Ammon's horn (tissue), 1 donor: ENCODE data around the gene ULBP1.
"Not testable (repeated sequence)": the region's sequence is repeated elsewhere in the genome, so short reads cannot be mapped to it uniquely, and the experiment has no call there.

ENCODE experiments used
- DNase-seq: peaks from one replicate; pipeline ENCODE4 v3.0.0-alpha.2; 2016; ENCODE audit warnings: low spot score

The ULBP1 gene

DNA sequence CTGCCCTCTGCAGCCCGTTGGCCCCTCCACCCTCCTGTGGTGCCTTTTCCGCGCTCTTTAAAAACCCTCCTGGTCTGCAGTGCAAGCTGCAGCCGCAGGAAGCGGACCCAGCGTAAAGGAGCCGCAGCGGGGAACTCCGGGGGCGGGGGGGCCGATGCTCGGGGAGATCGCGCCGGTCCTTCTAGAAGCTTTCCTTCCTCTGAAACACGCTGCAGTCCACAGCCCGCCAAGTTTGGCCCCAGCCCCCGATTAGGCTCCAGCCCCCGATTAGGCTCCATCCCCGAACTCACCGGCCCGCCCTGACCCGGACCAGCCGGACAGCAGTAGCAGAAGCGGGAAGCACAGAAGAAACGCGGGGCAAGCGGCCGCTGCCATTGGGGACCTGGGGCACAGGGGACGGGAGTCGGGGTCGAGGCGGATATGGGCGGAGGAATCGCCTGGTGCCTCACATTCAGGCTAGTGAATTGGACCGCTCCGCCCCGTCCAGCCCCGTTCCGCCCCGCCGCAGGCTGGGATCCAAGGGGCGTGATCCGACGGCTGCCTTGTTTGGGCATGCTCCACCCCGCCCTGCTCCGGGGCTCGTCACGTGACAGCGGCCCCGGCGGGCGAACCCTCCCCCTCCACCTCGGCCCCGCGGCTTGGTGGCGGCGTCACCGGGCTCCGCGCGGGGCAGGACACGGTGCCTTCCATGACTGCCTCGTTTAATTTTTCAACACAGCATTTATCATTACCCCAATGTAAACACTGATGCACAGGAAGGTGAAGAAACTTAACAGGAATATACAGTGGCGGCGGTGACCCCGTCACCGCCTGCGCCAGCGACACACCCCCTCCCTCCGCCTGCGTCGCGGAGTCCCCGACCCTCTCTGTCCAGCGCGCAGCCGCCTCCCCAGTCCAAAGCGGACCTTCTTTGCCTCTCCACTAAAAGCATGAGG is 41.3 kb downstream of the ULBP1 start:
- peak; percentile 89 for DNase-seq

DNA sequence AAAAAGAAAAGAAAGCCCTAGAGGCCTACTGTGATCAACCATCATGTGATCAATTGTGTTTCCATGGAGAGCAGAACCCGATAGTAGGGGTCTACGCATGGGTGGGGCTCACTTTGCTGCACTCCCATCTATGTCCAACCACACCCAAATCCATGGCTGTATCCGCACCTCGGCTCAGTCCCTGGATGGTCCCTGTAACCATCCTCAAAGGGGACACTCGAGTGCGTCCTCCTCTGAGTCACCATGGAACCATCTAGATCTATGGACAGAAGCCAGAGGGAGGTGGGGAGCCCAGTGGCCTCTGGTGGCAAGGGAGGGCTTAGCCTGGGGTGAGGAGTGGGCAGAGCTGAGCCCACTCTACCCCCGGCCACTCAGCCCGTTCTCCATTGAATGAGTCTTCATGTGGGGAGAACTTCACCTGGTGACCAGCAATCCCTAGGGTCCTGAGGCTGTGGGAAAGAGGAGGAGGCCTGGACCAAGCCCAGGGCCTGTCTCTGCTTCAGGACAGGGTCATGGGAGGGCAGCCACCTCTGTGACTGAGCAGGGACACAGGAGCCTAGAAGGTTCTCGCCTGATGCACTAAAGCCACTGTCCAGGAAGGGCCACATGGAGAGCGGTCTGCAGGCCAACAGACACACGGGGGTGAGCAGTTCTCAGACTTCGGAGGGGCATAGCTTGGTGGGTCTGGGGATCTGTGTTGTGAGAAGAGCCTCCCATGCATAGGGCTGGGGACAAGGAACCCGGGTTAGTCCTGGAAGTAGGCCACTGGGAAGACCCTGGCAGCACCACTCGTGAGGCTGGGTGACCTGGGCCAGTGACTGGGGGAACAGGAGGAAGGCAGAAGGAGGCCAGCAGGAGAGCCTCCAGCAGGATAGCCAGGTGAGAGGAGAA is 42.3 kb downstream of the ULBP1 start:
- DNase-seq, result no peak

GRCh38 chr6:150006961-150007464 is 43.3 kb downstream of the ULBP1 start:
- no peak for DNase-seq

DNA sequence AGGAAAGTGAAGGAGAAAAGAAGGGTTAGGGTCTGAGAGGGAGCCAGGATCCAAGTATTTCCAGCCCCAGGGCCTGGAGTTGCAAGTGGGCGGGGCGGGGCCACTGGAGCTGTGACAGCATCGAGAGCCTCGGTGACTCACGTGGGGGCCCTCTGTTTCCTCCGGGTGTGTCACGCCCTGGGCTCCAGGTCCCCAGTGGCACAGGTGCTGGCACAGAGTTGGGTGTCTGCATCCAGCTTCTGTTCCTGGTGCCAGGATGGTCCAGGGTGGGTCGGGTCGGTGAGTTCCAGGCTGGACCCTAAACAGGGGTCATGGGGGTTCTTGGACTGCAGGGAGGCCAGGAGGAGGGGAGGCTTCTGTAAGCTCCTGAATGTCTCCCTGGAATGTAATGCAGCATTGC is 44.8 kb downstream of the ULBP1 start:
- no peak for DNase-seq

DNA sequence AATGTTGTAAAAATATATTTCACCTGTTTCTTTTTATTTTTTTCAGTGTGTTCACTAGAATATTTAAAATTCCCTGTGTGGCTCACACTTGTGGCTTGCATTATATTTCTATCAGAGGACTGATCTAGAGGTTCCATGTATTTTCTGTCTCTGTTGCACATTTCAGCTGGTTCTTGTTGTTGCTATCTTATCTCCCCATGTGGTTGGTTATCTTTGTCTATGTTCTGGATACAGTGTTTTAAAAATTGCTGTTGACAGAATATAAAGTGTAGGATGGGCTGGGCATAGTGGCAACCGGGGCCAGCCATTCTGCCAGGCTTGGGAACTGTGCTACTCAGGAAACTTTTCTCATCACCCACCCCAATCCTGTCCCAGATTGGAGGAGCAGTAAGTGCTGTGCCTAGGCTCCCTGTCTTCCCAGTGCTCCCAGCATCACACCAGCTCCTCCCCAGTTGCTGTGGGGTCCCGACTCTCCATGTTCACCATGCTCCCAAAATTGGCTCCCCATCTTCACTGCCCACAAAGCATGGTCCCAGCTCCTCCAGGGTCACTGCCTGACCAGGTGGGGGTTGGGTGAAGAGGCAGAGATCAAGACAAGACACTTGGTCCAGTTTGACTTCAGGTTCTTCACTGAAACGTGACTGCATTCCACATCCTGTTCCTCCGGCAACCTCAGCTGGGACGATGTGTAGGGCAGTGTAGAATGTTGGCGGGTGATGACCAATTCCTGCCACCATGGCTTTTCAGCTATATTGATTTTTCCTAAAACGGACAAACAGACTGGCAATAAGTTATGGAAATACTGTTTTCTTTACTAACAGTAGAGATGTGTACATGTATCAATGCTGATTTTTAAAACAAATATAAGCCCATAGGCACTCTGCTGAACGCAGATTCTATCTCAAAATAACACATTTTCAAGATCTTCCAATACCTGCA is 49.4 kb downstream of the ULBP1 start:
- DNase-seq, result not testable (repeated sequence)

DNA sequence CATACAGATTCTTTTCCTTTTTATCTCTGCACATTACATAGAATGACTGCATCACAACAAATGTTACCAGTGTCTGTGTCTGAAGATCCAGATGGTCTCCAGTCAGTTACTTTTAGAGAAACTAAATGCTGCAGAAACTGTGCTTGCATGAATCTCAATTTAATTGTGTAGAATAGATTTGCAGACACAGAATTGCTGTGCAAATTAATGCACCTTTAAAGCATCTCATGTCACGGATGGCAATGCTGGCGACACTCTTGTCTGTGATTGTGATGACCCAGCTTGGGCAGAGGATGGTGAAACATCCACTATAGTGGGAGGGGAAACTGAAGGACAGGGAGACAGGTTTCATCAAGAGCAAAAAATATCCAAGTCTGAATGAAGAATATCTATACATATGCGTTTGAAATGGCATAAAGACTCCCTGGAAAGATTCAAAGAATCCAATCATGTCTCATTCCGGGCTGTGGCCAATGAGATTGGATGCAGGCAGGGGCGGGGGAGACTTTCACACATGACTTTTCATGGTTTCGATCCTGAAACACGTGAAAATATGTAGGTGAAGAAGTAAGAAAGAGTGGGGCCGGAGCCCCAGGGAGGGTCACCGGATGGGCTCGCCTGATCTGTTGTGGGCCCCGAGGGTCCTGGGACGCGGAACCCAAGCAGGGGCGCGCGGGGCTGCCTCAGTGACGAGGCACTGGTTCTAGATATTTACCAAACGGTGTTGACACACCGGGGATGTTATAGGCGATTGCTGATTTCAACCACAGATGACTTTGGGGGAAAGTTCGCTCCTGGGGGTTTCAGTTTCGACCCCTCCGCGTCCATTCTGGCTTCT is 50.3 kb downstream of the ULBP1 start:
- DNase-seq, result not testable (repeated sequence)

DNA sequence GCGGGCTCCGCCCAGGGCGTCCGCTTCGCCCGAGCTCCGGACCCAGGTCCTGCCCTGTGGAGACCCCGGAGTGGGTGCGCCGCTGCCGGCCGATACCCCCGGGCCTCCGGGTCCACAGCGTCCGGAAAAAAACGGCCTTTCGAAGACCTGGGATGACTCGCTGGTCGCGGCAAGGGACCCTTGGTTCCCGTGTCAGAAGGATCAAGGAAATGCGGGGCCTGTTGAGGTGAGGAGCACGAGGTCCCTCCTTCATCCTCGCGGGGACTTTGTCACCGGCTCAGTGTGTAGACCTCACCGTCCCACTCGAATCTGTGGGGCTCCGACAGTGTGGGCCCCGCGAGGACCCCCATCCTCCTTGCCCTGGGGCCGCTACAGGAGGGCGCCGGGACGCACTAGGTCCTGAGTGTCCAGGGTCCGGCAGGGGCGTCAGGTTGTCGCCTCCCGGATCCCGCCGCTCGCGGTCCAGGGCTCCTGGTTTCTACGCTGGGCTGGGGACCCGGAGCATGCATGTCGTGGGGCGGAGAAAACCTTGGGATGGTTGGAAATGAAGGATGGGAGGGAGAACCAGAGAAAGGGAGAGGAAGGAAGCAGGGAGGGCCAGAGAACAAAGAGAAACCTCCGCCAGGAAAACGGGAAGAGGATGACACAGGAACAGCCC is 51.0 kb downstream of the ULBP1 start:
- not testable (repeated sequence) for DNase-seq

- not testable (repeated sequence) for DNase-seq
Measured at GRCh38 chr6:150015281-150016001, 51.7 kb downstream of the ULBP1 start.

- peak; percentile 89 for DNase-seq
Measured at GRCh38 chr6:150016324-150017185, 52.8 kb downstream of the ULBP1 start.

DNA sequence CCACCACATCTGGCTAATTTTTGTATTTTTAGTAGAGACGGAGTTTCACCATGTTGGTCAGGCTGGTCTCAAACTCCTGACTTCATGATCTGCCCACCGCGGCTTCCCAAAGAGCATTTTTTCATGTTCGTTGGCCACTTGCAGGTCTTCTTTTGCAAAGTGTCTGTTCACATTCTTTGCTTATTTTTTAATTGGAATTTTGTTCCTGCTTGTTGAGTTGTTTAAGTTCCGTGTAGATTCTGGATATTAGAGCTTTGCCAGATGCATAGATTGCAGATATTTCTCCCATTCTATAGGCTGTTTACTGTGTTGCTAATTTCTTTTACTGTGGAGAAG is 53.4 kb downstream of the ULBP1 start:
- not testable (repeated sequence) for DNase-seq

GRCh38 chr6:150018846-150019580 is 55.3 kb downstream of the ULBP1 start:
- no peak for DNase-seq

DNA sequence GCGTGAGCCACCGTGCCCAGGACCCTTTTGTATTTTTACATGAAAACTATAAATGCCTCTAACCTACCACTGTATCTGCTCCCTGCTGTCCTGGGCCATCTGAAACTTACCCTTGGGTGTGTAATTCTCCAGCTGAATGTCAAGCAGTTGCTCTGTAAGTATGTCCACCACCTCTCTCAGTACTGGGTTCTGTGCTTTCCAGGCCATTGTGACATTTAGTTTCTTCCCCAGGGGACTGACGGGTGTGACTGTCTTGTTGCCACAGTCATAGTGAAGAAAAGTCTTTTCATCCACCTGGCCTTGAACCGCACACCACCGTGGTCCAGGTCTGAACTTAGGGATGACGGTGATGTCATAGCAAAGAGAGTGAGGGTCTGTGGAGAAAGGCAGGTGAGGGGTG is 58.1 kb downstream of the ULBP1 start:
- DNase-seq, result not testable (repeated sequence)
